GM18499 (cell line): ENCODE results near the gene DGKB.

ENCODE experiments used
- ATAC-seq: cut with Tn5 transposase; IDR thresholded peaks from one replicate; pipeline ENCODE4 v1.9.1; 2021; ENCODE audit warnings: moderate number of reproducible peaks; ENCODE audit not compliant: insufficient read depth, unreplicated experiment

The DGKB gene

GRCh38 chr7:14418633-14419032, 483.9 kb downstream of the DGKB start:
- no peak for ATAC-seq

DNA sequence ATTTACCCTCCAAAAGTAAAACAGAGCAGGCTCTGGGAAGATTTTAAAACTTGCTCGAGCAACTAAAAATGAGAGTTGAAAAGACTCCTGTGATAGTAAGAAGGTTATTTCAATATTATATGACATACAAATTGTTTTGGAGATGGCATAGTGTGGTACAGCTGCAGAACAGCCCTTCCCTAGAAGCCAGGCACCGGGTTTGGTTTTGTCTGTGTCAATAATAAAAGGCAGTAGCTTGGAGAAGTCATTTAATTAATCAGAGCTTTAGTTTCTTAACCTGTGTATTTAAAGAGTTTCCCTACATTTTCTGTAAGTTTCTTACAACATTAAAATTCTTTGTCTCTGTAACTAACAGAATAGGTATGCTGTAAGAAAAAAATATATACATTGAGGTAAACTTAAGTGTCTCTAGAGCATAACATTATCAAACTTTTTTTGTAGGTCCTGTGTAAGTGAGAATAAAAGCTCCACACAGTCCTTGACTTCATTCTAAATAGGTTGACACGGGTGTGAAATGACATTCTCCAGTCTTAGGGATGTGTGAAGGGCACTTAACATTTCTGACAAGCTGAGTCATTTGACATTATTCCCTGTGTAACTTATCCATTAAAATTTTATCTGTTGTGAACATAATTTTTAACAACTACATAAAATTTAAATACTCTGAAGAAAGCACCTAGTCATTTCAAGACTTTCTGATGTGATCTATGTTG, 488.1 kb downstream of the DGKB start:
- ATAC-seq = no peak

DNA sequence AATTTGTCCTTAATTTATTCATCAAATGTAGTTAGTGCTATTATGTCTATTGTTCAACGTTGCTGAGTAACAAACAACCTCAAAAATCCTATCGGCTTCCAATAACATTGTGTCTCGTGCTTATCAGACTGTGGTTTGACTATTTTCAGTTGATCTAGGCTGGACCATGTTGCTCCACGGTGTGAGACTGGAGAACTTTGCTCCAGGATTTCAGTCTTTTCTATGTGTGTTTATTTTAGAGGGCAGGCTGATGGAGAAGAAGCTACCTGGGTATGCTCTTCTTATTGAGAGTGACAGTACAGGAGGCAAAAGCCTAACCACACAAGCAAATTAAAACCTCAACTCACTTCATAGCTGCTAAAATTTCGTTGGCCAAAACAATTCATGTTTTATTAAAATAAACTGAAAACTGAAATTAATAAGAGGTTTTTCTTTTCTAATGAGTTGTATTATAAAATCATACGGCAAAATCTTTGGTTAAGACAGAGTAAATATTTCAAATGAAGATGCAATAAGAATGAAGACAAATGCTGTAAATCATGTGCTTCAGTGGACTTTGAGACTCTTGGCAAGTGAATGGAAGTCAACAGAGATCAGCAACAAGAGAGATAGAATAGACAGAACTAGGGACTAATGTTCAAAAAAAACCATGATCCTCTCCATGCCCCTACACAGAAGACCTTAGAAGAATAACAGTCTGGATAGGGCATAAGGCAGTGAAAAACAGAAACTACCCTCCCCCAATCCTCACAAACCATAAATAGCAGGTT, 495.1 kb downstream of the DGKB start:
- no peak for ATAC-seq

DNA sequence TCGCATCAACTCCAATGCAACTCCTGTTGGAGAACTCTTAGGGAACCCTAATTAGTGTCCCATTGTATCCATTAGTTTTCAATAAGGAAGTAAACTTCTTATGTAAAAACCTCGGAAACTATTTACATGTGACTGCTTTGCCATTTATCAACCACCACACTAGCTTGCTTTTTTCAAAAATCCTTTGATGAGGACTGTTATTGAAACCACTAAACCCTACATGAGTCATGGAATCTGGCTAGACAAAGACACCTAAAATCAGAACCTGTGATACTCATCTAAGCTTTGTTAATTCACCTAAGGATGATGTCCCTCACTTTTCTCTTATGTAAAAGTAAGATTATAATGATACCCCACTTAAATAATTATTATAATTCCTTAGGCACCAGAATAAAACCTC, 499.0 kb downstream of the DGKB start:
- ATAC-seq = no peak

DNA sequence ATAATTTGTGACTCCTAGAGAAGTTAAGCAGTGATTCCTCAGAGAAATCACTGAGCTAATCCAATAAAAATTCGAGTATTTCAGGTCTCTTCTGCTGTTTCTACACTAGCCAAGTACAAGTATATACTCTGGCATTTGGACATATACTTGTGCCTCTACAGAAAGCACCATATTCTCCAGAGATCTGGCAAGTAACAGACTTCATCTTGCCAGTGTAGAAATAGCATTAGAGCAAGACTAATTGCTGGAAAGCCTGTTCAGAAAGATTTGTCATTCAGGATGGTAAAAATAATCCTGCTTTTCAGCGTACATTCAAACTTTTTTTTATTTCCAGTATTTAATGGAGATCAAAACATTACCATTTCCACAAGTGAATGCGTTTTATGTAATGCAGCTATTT, 502.3 kb downstream of the DGKB start:
- no peak for ATAC-seq

DNA sequence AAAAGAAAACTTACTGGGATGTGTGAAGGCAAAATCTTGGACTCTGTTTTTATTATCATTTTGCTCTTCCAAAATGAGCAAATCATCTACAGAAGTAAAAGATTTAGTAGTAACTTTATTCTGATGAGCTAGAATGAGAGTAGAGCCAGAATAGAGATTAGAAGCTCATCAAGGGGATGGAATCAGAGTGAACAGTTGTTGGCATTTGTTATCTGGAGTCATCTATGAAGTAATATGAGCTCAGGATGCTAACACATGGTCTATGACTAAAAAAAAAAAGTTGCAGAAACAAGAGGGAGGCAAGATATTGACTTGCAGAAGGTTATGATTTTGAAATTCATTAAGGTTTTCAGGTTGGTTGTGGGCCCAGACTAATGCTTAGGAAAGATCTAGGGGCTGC, 504.0 kb downstream of the DGKB start:
- ATAC-seq = no peak

GRCh38 chr7:14395860-14396259, 506.7 kb downstream of the DGKB start:
- ATAC-seq = no peak

DNA sequence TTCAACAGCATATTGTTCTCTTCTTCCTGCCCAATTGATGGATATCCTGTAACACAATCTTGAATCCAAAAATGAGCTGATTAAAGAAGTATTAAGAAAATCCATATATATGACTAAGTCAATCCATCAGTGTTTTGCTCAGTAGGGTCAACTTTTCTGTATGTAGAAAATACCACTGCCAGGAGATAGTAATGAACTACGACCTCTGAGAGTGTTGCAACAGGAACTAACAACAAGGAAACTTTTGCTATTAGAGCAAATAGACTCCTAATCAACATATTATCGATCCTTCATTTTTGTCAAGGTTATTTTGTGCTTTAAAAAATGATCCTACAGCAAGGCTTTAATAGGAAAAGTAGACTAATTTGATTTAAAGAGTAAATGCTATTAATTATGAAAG, 507.8 kb downstream of the DGKB start:
- no peak for ATAC-seq

- no peak for ATAC-seq
Measured at GRCh38 chr7:14389595-14389994, 513.0 kb downstream of the DGKB start.

GRCh38 chr7:14389181-14389591, 513.4 kb downstream of the DGKB start:
- ATAC-seq = no peak

DNA sequence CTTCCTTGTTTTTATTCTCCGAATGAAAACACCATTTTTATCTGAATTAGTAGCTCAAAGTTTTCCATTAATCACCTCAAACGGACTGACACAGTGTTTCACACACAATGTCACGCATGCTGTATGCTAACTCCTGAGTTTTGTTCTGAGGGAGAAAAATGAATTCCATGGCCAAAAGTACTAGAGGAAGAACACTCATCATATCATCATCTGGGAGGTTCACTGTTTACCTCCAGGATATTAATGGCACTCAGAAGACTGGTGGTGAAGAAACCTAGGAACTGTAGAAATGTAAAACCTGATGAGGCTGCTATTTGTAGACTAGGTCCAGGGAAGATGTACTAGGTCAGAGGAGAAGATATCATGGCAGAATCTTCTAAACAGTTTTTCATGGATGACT, 517.5 kb downstream of the DGKB start:
- no peak for ATAC-seq

- ATAC-seq = no peak
Measured at GRCh38 chr7:14381936-14382335, 520.6 kb downstream of the DGKB start.

DNA sequence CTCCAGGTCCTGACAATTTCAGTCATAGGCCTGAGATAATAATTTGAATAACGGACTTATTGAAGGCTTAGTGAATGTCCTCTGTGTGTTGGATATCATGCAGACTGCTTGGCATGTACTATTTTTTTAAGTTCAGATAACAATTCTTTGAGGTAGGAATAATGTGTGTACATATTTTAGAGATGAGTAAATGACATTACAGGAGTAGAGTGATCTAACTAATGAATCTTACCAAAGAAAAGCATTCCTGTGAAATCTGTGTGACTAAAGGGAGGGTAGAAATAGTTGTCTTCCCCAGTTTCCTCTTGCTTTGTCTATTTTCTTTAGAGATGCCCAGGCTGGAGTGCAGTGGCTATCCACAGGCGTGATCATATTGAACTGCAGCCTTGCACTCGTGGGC, 521.2 kb downstream of the DGKB start:
- ATAC-seq = no peak

DNA sequence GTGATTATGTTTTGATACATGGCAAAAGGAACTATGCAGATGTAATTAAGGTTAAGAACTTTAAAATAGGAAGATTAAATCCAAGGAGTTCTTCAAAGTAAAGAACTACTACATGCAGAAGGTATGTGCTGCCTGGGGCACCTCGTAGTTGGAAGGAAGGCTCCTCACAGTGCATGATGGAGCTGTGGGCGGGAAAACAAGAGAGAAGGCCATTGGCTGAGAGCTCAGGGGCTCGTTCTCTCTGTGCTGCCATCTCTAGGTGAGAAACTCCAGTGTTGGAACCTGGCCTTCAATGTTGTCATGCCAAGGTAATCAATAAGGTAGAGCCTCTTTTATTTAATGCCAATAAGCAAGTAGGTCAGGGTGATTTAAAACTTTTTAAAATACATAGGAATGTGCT, 521.7 kb downstream of the DGKB start:
- ATAC-seq = no peak

- ATAC-seq = no peak
Measured at GRCh38 chr7:14377646-14378266, 524.8 kb downstream of the DGKB start.

- ATAC-seq = no peak
Measured at GRCh38 chr7:14376711-14377110, 525.8 kb downstream of the DGKB start.

DNA sequence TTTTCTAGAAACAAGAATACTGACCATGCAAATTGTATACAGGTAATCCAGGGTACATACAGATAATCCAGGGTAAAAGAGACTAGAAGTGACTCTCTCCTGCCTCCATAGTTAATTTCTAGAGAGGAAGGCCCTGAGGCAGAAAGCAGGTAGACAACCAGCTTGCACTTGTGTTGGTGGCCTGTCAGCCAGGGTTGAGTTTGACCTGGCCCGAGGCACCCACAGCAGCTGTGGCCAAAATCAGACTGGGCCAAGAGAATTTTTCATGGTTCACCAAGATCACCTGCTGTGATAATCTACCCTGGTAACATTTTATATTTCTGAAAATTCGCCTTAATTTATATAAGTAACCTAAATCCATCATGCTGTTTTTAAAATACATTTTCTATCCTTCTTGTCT, 526.6 kb downstream of the DGKB start:
- no peak for ATAC-seq

GRCh38 chr7:14374336-14374735, 528.2 kb downstream of the DGKB start:
- no peak for ATAC-seq

- no peak for ATAC-seq
Measured at GRCh38 chr7:14368285-14368684, 534.3 kb downstream of the DGKB start.

DNA sequence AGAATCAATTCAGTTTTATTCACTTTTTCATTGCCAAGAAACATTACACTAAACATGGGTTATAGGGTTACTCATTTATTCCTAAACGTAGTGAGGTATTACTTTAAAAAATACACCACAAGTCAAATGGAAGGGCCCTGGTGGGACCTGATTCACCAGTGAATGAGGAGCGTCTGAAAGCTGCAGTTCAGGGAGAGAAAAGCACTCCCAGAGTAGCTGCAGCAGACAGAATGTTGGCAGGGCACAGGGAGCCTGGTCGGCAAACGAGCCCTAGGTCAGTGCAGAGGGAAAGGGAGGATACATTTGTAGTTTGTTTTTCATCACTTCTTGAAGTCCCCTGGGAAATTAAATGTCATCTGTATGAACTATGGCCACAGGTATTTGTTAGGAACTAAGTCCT, 551.4 kb downstream of the DGKB start:
- ATAC-seq = no peak

DNA sequence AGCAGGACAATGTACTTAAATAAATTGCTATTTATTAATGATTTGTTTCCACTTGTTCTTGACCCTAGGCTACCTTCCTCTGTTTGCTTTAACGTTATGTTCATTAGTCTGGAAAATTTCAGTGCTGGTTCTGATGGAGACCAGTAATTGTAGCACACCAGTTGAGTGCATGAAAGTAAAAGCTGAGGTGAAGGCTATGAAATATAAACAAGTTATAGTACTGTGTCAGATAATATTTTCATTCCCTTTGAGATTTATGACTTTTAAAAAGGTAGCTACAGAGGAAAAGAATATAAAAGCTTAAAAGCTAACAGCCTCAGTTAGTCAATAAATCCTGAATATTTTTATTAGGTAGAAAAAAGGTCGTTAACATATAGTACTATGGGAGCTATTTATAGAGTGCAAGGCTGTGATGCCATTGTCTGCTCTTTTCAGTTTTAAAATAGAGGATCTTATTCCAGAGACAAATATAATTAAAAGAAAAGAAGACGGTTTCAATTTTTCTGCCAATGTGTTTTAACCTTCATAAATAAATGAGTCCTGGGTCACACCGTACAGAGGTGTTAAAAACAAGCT, 561.3 kb downstream of the DGKB start:
- no peak for ATAC-seq
